H1 (cell line): Measurements from ENCODE around the gene TPPP2. TPM values are rescaled to one million over a fixed set of nuclear protein-coding genes. Genes with fewer than 3 reads are reported as not detected.

Source experiments
- CTCF ChIA-PET: fragments of 300-600 bp; sonication (Branson Sonifier 250); formaldehyde crosslinking; loops from one replicate; lab custom pipeline; 2021; ENCODE audit not compliant: partially characterized antibody; lab: Charles Lee
- POLR2A ChIA-PET: fragments of 300-600 bp; sonication (Branson Sonifier 250); formaldehyde crosslinking; loops from one replicate; lab custom pipeline; 2021; ENCODE audit warnings: inconsistent platforms; ENCODE audit not compliant: partially characterized antibody; lab: Charles Lee
- DNase-seq, 2 experiments: peaks; one replicate each; pipeline versions ENCODE4 v3.0.0 to v3.0.0-alpha.2; 2010 to 2022; ENCODE audit warnings: low spot score in 2 of 2, low read depth in 1 of 2, mixed read lengths in 1 of 2
- FAIRE-seq: peaks from 2 replicates; lab custom pipeline; 2011; peaks lifted over from hg19 to GRCh38; lab: Jason Lieb, UNC
- H2AFZ ChIP-seq: 2 replicates; pipeline ENCODE4 v1.8.1; 2012; ENCODE audit warnings: low read length, inconsistent platforms
- H2AK5ac ChIP-seq: 2 replicates; pipeline ENCODE4 v1.6.1; 2013; ENCODE audit warnings: low read depth, low read length
- H2BK120ac ChIP-seq: replicated peaks from 2 replicates; pipeline ENCODE3; 2013; ENCODE audit warnings: low read depth, low read length, inconsistent platforms
- H2BK12ac ChIP-seq: 2 replicates; pipeline ENCODE4 v1.6.1; 2013; ENCODE audit warnings: low read depth, low read length
- H2BK15ac ChIP-seq: 2 replicates; pipeline ENCODE4 v1.6.1; 2013; ENCODE audit warnings: low read length
- H2BK20ac ChIP-seq: 2 replicates; pipeline ENCODE4 v1.6.1; 2013; ENCODE audit warnings: low read length
- H2BK5ac ChIP-seq: 2 replicates; pipeline ENCODE4 v1.6.1; 2013; ENCODE audit warnings: low read depth, low read length
- H3K14ac ChIP-seq: 2 replicates; pipeline ENCODE4 v1.6.1; 2013; ENCODE audit warnings: inconsistent platforms; ENCODE audit not compliant: insufficient read length
- H3K18ac ChIP-seq: 2 replicates; pipeline ENCODE4 v1.6.1; 2013; ENCODE audit warnings: low read length; ENCODE audit errors: extremely low read depth
- H3K23ac ChIP-seq: 2 replicates; pipeline ENCODE4 v1.6.1; 2013; ENCODE audit warnings: inconsistent platforms; ENCODE audit not compliant: insufficient read length
- H3K23me2 ChIP-seq: 2 replicates; pipeline ENCODE4 v1.6.1; 2013; ENCODE audit warnings: low read depth, low read length
- H3K27ac ChIP-seq: 2 replicates; pipeline ENCODE4 v1.6.1; 2011; ENCODE audit warnings: low read depth, low read length, inconsistent platforms
- H3K27me3 ChIP-seq, 4 experiments: replicated peaks in 1 of 4; 1 replicate in 1 of 4; 2 replicates in 3 of 4; pipeline versions ENCODE4 v1.6.1 to v1.8.1; 2011 to 2013; ENCODE audit warnings: low read length in 3 of 4, mild to moderate bottlenecking in 3 of 4, inconsistent platforms in 2 of 4, mixed read lengths in 2 of 4, moderate library complexity in 1 of 4; ENCODE audit not compliant: control insufficient read depth in 3 of 4, insufficient read depth in 3 of 4; ENCODE audit errors: extremely low read depth in 1 of 4
- H3K36me3 ChIP-seq, 4 experiments: 2 replicates each; pipeline versions ENCODE4 v1.6.1 to v1.8.1; 2011 to 2013; ENCODE audit warnings: mild to moderate bottlenecking in 4 of 4, low read length in 3 of 4, moderate library complexity in 2 of 4, control low read depth in 1 of 4, inconsistent platforms in 1 of 4; ENCODE audit not compliant: insufficient read depth in 4 of 4, control insufficient read depth in 2 of 4
- H3K4ac ChIP-seq: replicated peaks from 2 replicates; pipeline ENCODE3; 2013; ENCODE audit warnings: low read length, low read depth, mixed read lengths, inconsistent platforms; ENCODE audit not compliant: insufficient read length
- H3K4me1 ChIP-seq, 4 experiments: replicated peaks in 1 of 4; 1 replicate in 1 of 4; 2 replicates in 3 of 4; pipeline versions ENCODE4 v1.6.1 to v1.8.1; 2011 to 2013; ENCODE audit warnings: low read length in 3 of 4, inconsistent platforms in 2 of 4, mixed read lengths in 1 of 4; ENCODE audit not compliant: insufficient read depth in 4 of 4, control insufficient read depth in 3 of 4
- H3K4me2 ChIP-seq, 2 experiments: 2 replicates each; pipeline versions ENCODE4 v1.6.1 to v1.8.1; 2011 to 2013; ENCODE audit warnings: low read depth in 2 of 2, low read length in 2 of 2, control low read depth in 1 of 2, inconsistent platforms in 1 of 2, mild to moderate bottlenecking in 1 of 2; ENCODE audit not compliant: insufficient read depth in 1 of 2
- H3K4me3 ChIP-seq, 4 experiments: fragments of 200-600, 300-600 bp in 1 of 4; sonication (generic), shearing (Covaris generic), sonication (Bioruptor Twin) in 1 of 4; 2 replicates each; pipeline versions ENCODE4 v1.5.1 to v1.8.1; 2011 to 2016; ENCODE audit warnings: low read length in 4 of 4, low read depth in 3 of 4, control low read depth in 2 of 4, inconsistent platforms in 2 of 4, mild to moderate bottlenecking in 2 of 4, mixed read lengths in 1 of 4, moderate library complexity in 1 of 4; ENCODE audit not compliant: insufficient read depth in 2 of 4; ENCODE audit errors: extremely low read depth in 1 of 4
- H3K56ac ChIP-seq: replicated peaks from 2 replicates; pipeline ENCODE3; 2013; ENCODE audit warnings: low read depth, mild to moderate bottlenecking, mixed read lengths, low read length, inconsistent platforms; ENCODE audit not compliant: insufficient read length
- H3K79me1 ChIP-seq: 2 replicates; pipeline ENCODE4 v1.6.1; 2013; ENCODE audit warnings: low read depth, low read length, control low read depth
- H3K79me2 ChIP-seq, 2 experiments: 2 replicates each; pipeline versions ENCODE4 v1.6.1 to v1.8.1; 2012 to 2013; ENCODE audit warnings: low read length in 2 of 2, mild to moderate bottlenecking in 2 of 2, inconsistent platforms in 1 of 2; ENCODE audit not compliant: insufficient read depth in 2 of 2, control insufficient read depth in 1 of 2
- H3K9ac ChIP-seq, 4 experiments: replicated peaks in 1 of 4; 1 replicate in 1 of 4; 2 replicates in 3 of 4; pipeline versions ENCODE4 v1.6.1 to v1.8.1; 2011 to 2013; ENCODE audit warnings: low read depth in 3 of 4, low read length in 3 of 4, control low read depth in 2 of 4, mild to moderate bottlenecking in 2 of 4, moderate library complexity in 2 of 4, inconsistent platforms in 1 of 4; ENCODE audit errors: extremely low read depth in 1 of 4
- H3K9me3 ChIP-seq, 2 experiments: 2 replicates each; pipeline versions ENCODE4 v1.6.1 to v1.8.1; 2012 to 2013; ENCODE audit warnings: mild to moderate bottlenecking in 2 of 2, moderate library complexity in 2 of 2, control low read depth in 1 of 2, inconsistent platforms in 1 of 2, low read depth in 1 of 2, low read length in 1 of 2, mixed read lengths in 1 of 2; ENCODE audit not compliant: insufficient read depth in 2 of 2
- H4K20me1 ChIP-seq, 2 experiments: replicated peaks in 1 of 2; 2 replicates each; pipeline versions ENCODE3 to v1.8.1; 2011 to 2013; ENCODE audit warnings: inconsistent platforms in 2 of 2, low read length in 2 of 2, mild to moderate bottlenecking in 1 of 2; ENCODE audit not compliant: insufficient read depth in 2 of 2, control insufficient read depth in 1 of 2
- H4K5ac ChIP-seq: 2 replicates; pipeline ENCODE4 v1.6.1; 2013; ENCODE audit warnings: low read length, low read depth, mixed read lengths, inconsistent platforms; ENCODE audit not compliant: insufficient read length
- H4K8ac ChIP-seq: 2 replicates; pipeline ENCODE4 v1.8.0; 2013; ENCODE audit warnings: mild to moderate bottlenecking, moderate library complexity, low read length, inconsistent platforms; ENCODE audit not compliant: insufficient read depth; ENCODE audit errors: extremely low read depth
- H4K91ac ChIP-seq: replicated peaks from 2 replicates; pipeline ENCODE3; 2013; ENCODE audit warnings: low read length, mixed read lengths, inconsistent platforms; ENCODE audit not compliant: insufficient read length
- CREB1 ChIP-seq: IDR thresholded peaks from 2 replicates; pipeline ENCODE4 v1.6.1; 2012; ENCODE audit warnings: inconsistent platforms
- EP300 ChIP-seq, 2 experiments: IDR thresholded peaks; 1 replicate in 1 of 2; 2 replicates in 1 of 2; pipeline ENCODE4 v1.6.1; 2011 to 2012; ENCODE audit warnings: low read depth in 2 of 2, low read length in 2 of 2, mild to moderate bottlenecking in 2 of 2, borderline replicate concordance in 1 of 2, inconsistent platforms in 1 of 2, moderate library complexity in 1 of 2
- JUN ChIP-seq: IDR thresholded peaks from 2 replicates; pipeline ENCODE4 v1.6.1; 2011; ENCODE audit warnings: low read depth, mild to moderate bottlenecking, improper control_type of control experiment, low read length
- KDM5A ChIP-seq: fragments of 200-600 bp; IDR thresholded peaks from 2 replicates; pipeline ENCODE4 v1.7.1; 2012; ENCODE audit warnings: mild to moderate bottlenecking, low read length, inconsistent platforms, mixed read lengths
- NRF1 ChIP-seq: IDR thresholded peaks from 2 replicates; pipeline ENCODE4 v1.6.1; 2011; ENCODE audit warnings: mild to moderate bottlenecking, low read depth, low read length, improper control_type of control experiment
- PHF8 ChIP-seq: fragments of 200-600 bp; sonication (generic); conservative IDR thresholded peaks from 2 replicates; pipeline ENCODE4 v1.7.1; 2012; ENCODE audit warnings: low read depth, mild to moderate bottlenecking, inconsistent platforms, low read length, moderate library complexity
- POLR2A ChIP-seq, 2 experiments: IDR thresholded peaks; 1 replicate in 1 of 2; 2 replicates in 1 of 2; pipeline ENCODE4 v1.6.1; 2011; ENCODE audit warnings: low read depth in 2 of 2, low read length in 2 of 2, mild to moderate bottlenecking in 2 of 2; ENCODE audit errors: control extremely low read depth in 1 of 2
- POU5F1 ChIP-seq: IDR thresholded peaks from 2 replicates; pipeline ENCODE4 v1.6.1; 2011; ENCODE audit warnings: low read depth, mild to moderate bottlenecking, low read length, moderate library complexity
- SIX5 ChIP-seq: IDR thresholded peaks from 2 replicates; pipeline ENCODE4 v1.6.1; 2011; ENCODE audit warnings: mild to moderate bottlenecking, low read depth, low read length
- WGBS, 2 experiments: shearing (Covaris generic) in 1 of 2; methylation state at CpG; one replicate each; pipeline versions ENCODE4 v1.1.6 to v1.1.7; 2013 to 2015; ENCODE audit warnings: low lambda C conversion rate in 2 of 2, mixed read lengths in 2 of 2, inconsistent platforms in 1 of 2, low coverage in 1 of 2, missing lambda C conversion rate in 1 of 2; ENCODE audit not compliant: insufficient replicate concordance in 2 of 2, insufficient coverage in 1 of 2, insufficient read length in 1 of 2; ENCODE audit errors: extremely low coverage in 1 of 2, missing lambda C conversion rate in 1 of 2; 5-methylcytosine and 5-hydroxymethylcytosine counted together
- polyA plus RNA-seq, 7 experiments: library from polyadenylated mRNA; depleted of rRNA in 3 of 7; stranded (reverse) in 5 of 7; unstranded in 2 of 7; fragments of >200 nt in 5 of 7; fragments of 200-250 nt in 2 of 7; gene quantifications; 1 replicate in 5 of 7; 2 replicates in 1 of 7; 4 replicates in 1 of 7; pipeline versions ENCODE4 v1.2.1 to v1.2.3, GENCODE V29; 2011 to 2013; ENCODE audit warnings: missing spikeins in 2 of 7, mixed read lengths in 2 of 7
- total RNA-seq: library from RNA; stranded (reverse); fragmentation: NEBNext Ultra II Directional; extraction: Animal tissue kit (Norgen Biotek cat#: 25700); gene quantifications from 2 replicates; pipeline ENCODE4 v1.2.1, GENCODE V29; 2021
- TF ChIP-seq, protein P1 (sequence below): IDR thresholded peaks from 2 replicates; pipeline ENCODE4 v1.6.1; 2012; ENCODE audit warnings: inconsistent platforms

The TPPP2 gene
- total and polyA plus RNA-seq, 2 of the 8 experiments (the other 6 are each of a cell fraction or from before 2014, with no cell fraction given) = not detected

DNA sequence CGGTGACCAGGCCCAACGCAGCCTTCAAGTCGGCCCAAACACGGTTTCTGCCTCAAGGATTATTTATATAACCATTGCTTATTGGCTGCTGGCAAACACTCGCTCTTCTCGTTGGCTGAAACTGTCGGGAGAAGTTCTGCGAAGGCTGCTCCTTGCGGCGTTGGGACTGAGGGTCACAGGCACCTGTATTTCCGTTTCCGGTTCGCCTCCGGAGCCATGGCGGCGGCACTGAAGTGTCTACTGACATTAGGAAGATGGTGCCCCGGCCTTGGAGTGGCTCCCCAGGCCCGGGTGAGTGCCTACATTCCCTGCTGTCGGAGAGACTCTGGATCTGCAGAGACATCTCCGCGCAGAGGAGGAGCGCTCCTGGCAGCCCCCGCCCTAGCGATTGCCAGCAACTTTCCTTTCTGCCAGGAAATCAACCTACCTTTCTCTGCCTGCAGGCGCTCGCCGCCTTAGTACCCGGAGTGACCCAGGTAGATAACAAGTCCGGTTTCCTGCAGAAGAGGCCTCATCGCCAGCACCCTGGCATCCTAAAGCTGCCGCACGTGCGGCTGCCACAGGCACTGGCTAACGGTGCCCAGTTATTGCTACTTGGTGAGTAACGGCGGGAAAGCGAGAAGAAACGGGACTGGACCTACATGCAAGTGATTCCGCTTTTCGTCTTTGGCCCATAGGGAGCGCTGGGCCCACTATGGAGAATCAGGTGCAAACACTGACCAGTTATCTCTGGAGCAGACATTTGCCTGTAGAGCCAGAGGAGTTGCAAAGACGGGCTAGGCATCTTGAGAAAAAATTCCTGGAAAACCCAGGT lies 40.0 kb upstream of the TPPP2 start, which contains the start of gene METTL17:
METTL17 (plus strand) TSS at position 194 of the 814 bp plus-strand sequence; CDS start at position 217, 23 bp downstream.
- peak within 1 kb of the TSS; percentile 94; the same call in 1 of the 2 replicates for H2BK12ac ChIP-seq
- FAIRE-seq (peak; percentile 58), DNase-seq (peak; percentile 85 to 89)
- H3K27me3 ChIP-seq = no peaks in the 10 kb centered on the region
- H2AFZ ChIP-seq = peak within 1 kb of the TSS; percentile 36; the same call in 1 of the 2 replicates
- 0 out of 2 replicates have a peak within 1 kb of the TSS, but pooled peaks have one; percentile 66 for H2AK5ac ChIP-seq
- H3K56ac ChIP-seq = no peak within 1 kb of the TSS
- peaks cover 0 to 3% of the 10 kb centered on the region in 2 experiments for H4K20me1 ChIP-seq
- peak within 1 kb of the TSS; percentile 51 for H4K5ac ChIP-seq
- H3K9me3 ChIP-seq = no peaks in the 10 kb centered on the region
- H4K91ac ChIP-seq = peak within 1 kb of the TSS; percentile 69
- 2% methylated on average over 42 of the region's 42 CpGs; no CpG with 5 or more reads in 1 of the 2 experiments for WGBS, 2 experiments
- peaks cover 2 to 4% (median 4%) of the 10 kb centered on the region in 4 experiments; a peak in 3 of 7 replicates for H3K4me1 ChIP-seq
- H3K4ac ChIP-seq = peak within 1 kb of the TSS; percentile 9
- peak within 1 kb of the TSS; percentile 69 to 89 for H3K4me2 ChIP-seq
- H3K18ac ChIP-seq = no peak within 1 kb of the TSS; the same call in 1 of the 2 replicates
- 0 out of 2 replicates have a peak within 1 kb of the TSS, but pooled peaks have one; percentile 15 for H2BK20ac ChIP-seq
- H3K9ac ChIP-seq = peak within 1 kb of the TSS; percentile 50 to 79 (median 76)
- H2BK15ac ChIP-seq = 0 out of 2 replicates have a peak within 1 kb of the TSS, but pooled peaks have one; percentile 4
- no peaks in the 10 kb centered on the region for H3K79me1 ChIP-seq
- ChIA-PET POLR2A (interaction anchor here (0.9 kb wide), 1 partner anchor 11 kb away, joined by 3 read pairs; no protein-coding TSS in a partner anchor), CTCF (interaction anchor here (0.7 to 2.4 kb wide), 5 partner anchors 9 to 102 kb away, joined by 3 to 7 read pairs (median 4); no protein-coding TSS in a partner anchor)
- H3K23ac ChIP-seq = no peak within 1 kb of the TSS
- H2BK5ac ChIP-seq = peak within 1 kb of the TSS; percentile 82
- H2BK120ac ChIP-seq = peak within 1 kb of the TSS; percentile 38
- peaks cover 14 to 29% (median 23%) of the 10 kb centered on the region in 4 experiments for H3K36me3 ChIP-seq
- H3K27ac ChIP-seq = peak within 1 kb of the TSS; percentile 34; the same call in 1 of the 2 replicates
- peak within 1 kb of the TSS; percentile 65 to 98 (median 96) for H3K4me3 ChIP-seq
- peaks cover 0 to 19% of the 10 kb centered on the region in 2 experiments; a peak in 2 of 4 replicates for H3K79me2 ChIP-seq
- H3K14ac ChIP-seq = no peak within 1 kb of the TSS
- peak within 1 kb of the TSS; percentile 92 for H4K8ac ChIP-seq
- H3K23me2 ChIP-seq = peaks cover 4% of the 10 kb centered on the region; the same call in 1 of the 2 replicates
- TF ChIP-seq PHF8 (peak; percentile 73), POU5F1 (no peak), NRF1 (no peak), CREB1 (0 out of 2 replicates have a peak, but pooled peaks have one; percentile 56), POLR2A (IDR thresholded peaks at IDR 0.05; ENCODE audit: control extremely low read depth in 1 of 2, low read depth in 2 of 2, low read length in 2 of 2) (peak in 1 of 2 experiments; percentile 83; a peak in 2 of 3 replicates), EP300 (IDR thresholded peaks at IDR 0.05; ENCODE audit: borderline replicate concordance in 1 of 2, low read depth in 2 of 2, low read length in 2 of 2) (no peak), KDM5A (peak; percentile 87), JUN (no peak), SIX5 (peak; percentile 58)
- TF ChIP-seq, protein P1, sequence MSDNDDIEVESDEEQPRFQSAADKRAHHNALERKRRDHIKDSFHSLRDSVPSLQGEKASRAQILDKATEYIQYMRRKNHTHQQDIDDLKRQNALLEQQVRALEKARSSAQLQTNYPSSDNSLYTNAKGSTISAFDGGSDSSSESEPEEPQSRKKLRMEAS = peak; percentile 57
